GM08714 (cell line): ENCODE data around the gene AGL.
"Not testable (repeated sequence)": the region's sequence is repeated elsewhere in the genome, so short reads cannot be mapped to it uniquely, and the experiment has no call there.

Source experiments
- H3K4me3 ChIP-seq: fragments of 200-500 bp; sonication (Bioruptor generic); 2 replicates; pipeline ENCODE4 v1.5.1; 2014; ENCODE audit warnings: mild to moderate bottlenecking, low read length, inconsistent platforms
- ZNF274 ChIP-seq: IDR thresholded peaks from 2 replicates; pipeline ENCODE4 v1.6.1; 2012; ENCODE audit warnings: mild to moderate bottlenecking, low read depth, low read length

The AGL gene

GRCh38 chr1:99843760-99844159, 6.4 kb upstream of the AGL start:
- H3K4me3 ChIP-seq = no peak overlapping the region
- no peak for TF ChIP-seq ZNF274

- not testable (repeated sequence) for H3K4me3 ChIP-seq
Observed at GRCh38 chr1:99845201-99845600, 5.0 kb upstream of the AGL start.

- H3K4me3 ChIP-seq = peak overlapping the region; percentile 90
- TF ChIP-seq ZNF274 = no peak
Observed at GRCh38 chr1:99849413-99849743, 783 bp upstream of the AGL start.

- peak overlapping the region; percentile 90 for H3K4me3 ChIP-seq
- TF ChIP-seq ZNF274 = no peak
Observed at GRCh38 chr1:99850459-99851291, 514 bp downstream of the AGL start.

GRCh38 chr1:99851850-99852454, 1.8 kb downstream of the AGL start:
- no peak for TF ChIP-seq ZNF274
- no peak overlapping the region for H3K4me3 ChIP-seq

GRCh38 chr1:99852648-99853047, 2.5 kb downstream of the AGL start:
- TF ChIP-seq ZNF274 = no peak
- H3K4me3 ChIP-seq = no peak overlapping the region

- H3K4me3 ChIP-seq = no peak overlapping the region
- TF ChIP-seq ZNF274 = no peak
Observed at GRCh38 chr1:99855914-99856450, 5.8 kb downstream of the AGL start.

GRCh38 chr1:99857041-99857440, 6.9 kb downstream of the AGL start:
- H3K4me3 ChIP-seq = not testable (repeated sequence)

GRCh38 chr1:99858286-99858685, 8.1 kb downstream of the AGL start:
- H3K4me3 ChIP-seq = no peak overlapping the region
- no peak for TF ChIP-seq ZNF274

- TF ChIP-seq ZNF274 = no peak
- H3K4me3 ChIP-seq = no peak overlapping the region
Observed at GRCh38 chr1:99858881-99859280, 8.7 kb downstream of the AGL start.

GRCh38 chr1:99860703-99861102, 10.5 kb downstream of the AGL start:
- TF ChIP-seq ZNF274 = no peak
- no peak overlapping the region for H3K4me3 ChIP-seq

- no peak for TF ChIP-seq ZNF274
- H3K4me3 ChIP-seq = no peak overlapping the region
Observed at GRCh38 chr1:99867682-99868081, 17.5 kb downstream of the AGL start.

- no peak for TF ChIP-seq ZNF274
- no peak overlapping the region for H3K4me3 ChIP-seq
Observed at GRCh38 chr1:99869304-99869703, 19.1 kb downstream of the AGL start.

GRCh38 chr1:99869723-99870122, 19.6 kb downstream of the AGL start:
- no peak for TF ChIP-seq ZNF274

GRCh38 chr1:99872063-99872462, 21.9 kb downstream of the AGL start:
- TF ChIP-seq ZNF274 = no peak
- no peak overlapping the region for H3K4me3 ChIP-seq

More at GRCh38 chr1:99869723-99870122, 19.6 kb downstream of the AGL start:
- H3K4me3 ChIP-seq = no peak overlapping the region

GRCh38 chr1:99877568-99877967, 27.4 kb downstream of the AGL start:
- H3K4me3 ChIP-seq = no peak overlapping the region
- no peak for TF ChIP-seq ZNF274
